CD14-positive monocyte (primary cell): ENCODE measurements around the gene IL2. TPM values are rescaled to one million over a fixed set of nuclear protein-coding genes. Genes with fewer than 3 reads are reported as not detected.

Experiments
- DNase-seq, 3 donors: peaks; one replicate each; pipeline ENCODE4 v3.0.0-alpha.2; 2011 to 2022
- H2AFZ ChIP-seq: 2 replicates; pipeline ENCODE4 v1.6.0; 2012; ENCODE audit warnings: mild to moderate bottlenecking, low read depth, low read length, inconsistent platforms; ENCODE audit not compliant: insufficient read depth, poor library complexity, severe bottlenecking
- H3K27ac ChIP-seq, 2 donors: 1 replicate in 1 of 2; 2 replicates in 1 of 2; pipeline ENCODE4 v1.5.1; 2012 to 2013; ENCODE audit warnings: low read length in 2 of 2, control low read depth in 1 of 2, inconsistent platforms in 1 of 2, low read depth in 1 of 2, mild to moderate bottlenecking in 1 of 2
- H3K27me3 ChIP-seq, 2 donors: one replicate each; pipeline versions ENCODE4 v1.6.0 to v1.6.1; 2011 to 2013; ENCODE audit warnings: low read length in 2 of 2; ENCODE audit not compliant: control insufficient read depth in 2 of 2, insufficient read depth in 2 of 2
- H3K36me3 ChIP-seq, 2 donors: replicated peaks in 1 of 2; 1 replicate in 1 of 2; 2 replicates in 1 of 2; pipeline versions ENCODE4 v1.5.1 to v1.6.1; 2012 to 2013; ENCODE audit warnings: low read length in 2 of 2, control low read depth in 1 of 2, inconsistent platforms in 1 of 2, mild to moderate bottlenecking in 1 of 2; ENCODE audit not compliant: insufficient read depth in 2 of 2, control insufficient read depth in 1 of 2
- H3K4me1 ChIP-seq, 2 donors: 1 replicate in 1 of 2; 2 replicates in 1 of 2; pipeline versions ENCODE4 v1.5.1 to v1.6.1; 2012 to 2013; ENCODE audit warnings: low read length in 2 of 2, control low read depth in 1 of 2, inconsistent platforms in 1 of 2, mild to moderate bottlenecking in 1 of 2, moderate library complexity in 1 of 2; ENCODE audit not compliant: insufficient read depth in 2 of 2, control insufficient read depth in 1 of 2
- H3K4me2 ChIP-seq: replicated peaks from 2 replicates; pipeline ENCODE3; 2012; ENCODE audit warnings: low read length, moderate library complexity, mild to moderate bottlenecking; ENCODE audit not compliant: poor library complexity, severe bottlenecking; ENCODE audit errors: extremely low read depth
- H3K4me3 ChIP-seq, 3 experiments: fragments of 200-600 bp in 1 of 3; sonication (generic) in 1 of 3; replicated peaks in 1 of 3; 1 replicate in 2 of 3; 2 replicates in 1 of 3; pipeline ENCODE4 v1.5.1; 2011 to 2013; ENCODE audit warnings: low read length in 3 of 3, mild to moderate bottlenecking in 3 of 3, control low read depth in 2 of 3, low read depth in 2 of 3, inconsistent platforms in 1 of 3, moderate library complexity in 1 of 3
- H3K79me2 ChIP-seq: 2 replicates; pipeline ENCODE4 v1.6.0; 2012; ENCODE audit warnings: mild to moderate bottlenecking, control low read depth, inconsistent platforms, low read length, moderate library complexity; ENCODE audit not compliant: insufficient read depth
- H3K9ac ChIP-seq: 2 replicates; pipeline ENCODE4 v1.6.0; 2017; ENCODE audit warnings: low read length, mild to moderate bottlenecking; ENCODE audit not compliant: insufficient read depth, poor library complexity, severe bottlenecking
- H3K9me3 ChIP-seq, 2 donors: replicated peaks in 1 of 2; 1 replicate in 1 of 2; 2 replicates in 1 of 2; pipeline versions ENCODE4 v1.5.1 to v1.6.1; 2012 to 2013; ENCODE audit warnings: low read length in 2 of 2, control low read depth in 1 of 2; ENCODE audit not compliant: control insufficient read depth in 1 of 2, insufficient read depth in 1 of 2
- H4K20me1 ChIP-seq: 2 replicates; pipeline ENCODE4 v1.6.0; 2012; ENCODE audit warnings: mild to moderate bottlenecking, low read length, control low read depth, moderate library complexity; ENCODE audit not compliant: insufficient read depth
- H3K27ac Mint-ChIP-seq, 7 donors: one replicate each; pipeline ENCODE4 v1.8.0; 2020; ENCODE audit warnings: mild to moderate bottlenecking in 7 of 7, mixed read lengths in 7 of 7, moderate library complexity in 6 of 7, inconsistent platforms in 2 of 7
- H3K27me3 Mint-ChIP-seq, 3 donors: one replicate each; pipeline ENCODE4 v1.8.0; 2021 to 2022; ENCODE audit warnings: low read depth in 3 of 3, mild to moderate bottlenecking in 3 of 3, mixed read lengths in 3 of 3, moderate library complexity in 3 of 3, inconsistent platforms in 1 of 3
- H3K36me3 Mint-ChIP-seq, 2 donors: one replicate each; pipeline ENCODE4 v1.8.0; 2020; ENCODE audit warnings: mixed read lengths in 2 of 2, inconsistent platforms in 1 of 2, mild to moderate bottlenecking in 1 of 2
- H3K4me1 Mint-ChIP-seq: one replicate; pipeline ENCODE4 v1.8.0; 2020; ENCODE audit warnings: mild to moderate bottlenecking, mixed read lengths
- H3K4me3 Mint-ChIP-seq, 2 donors: one replicate each; pipeline ENCODE4 v1.8.0; 2020; ENCODE audit warnings: mild to moderate bottlenecking in 2 of 2, mixed read lengths in 2 of 2, moderate library complexity in 1 of 2
- H3K9me3 Mint-ChIP-seq, 7 donors: one replicate each; pipeline ENCODE4 v1.8.0; 2020 to 2022; ENCODE audit warnings: mixed read lengths in 7 of 7, mild to moderate bottlenecking in 6 of 7, moderate library complexity in 6 of 7, inconsistent platforms in 2 of 7
- CTCF ChIP-seq: fragments of 200-600 bp; IDR thresholded peaks from one replicate; pipeline ENCODE4 v1.8.0; 2022; ENCODE audit warnings: antibody characterized with exemption, mild to moderate bottlenecking
- WGBS: methylation state at CpG from one replicate; pipeline ENCODE4 v1.1.5; 2013; ENCODE audit warnings: missing lambda C conversion rate; ENCODE audit not compliant: insufficient coverage; 5-methylcytosine and 5-hydroxymethylcytosine counted together
- intact Hi-C, 2 donors: fragments of 100-400 bp; cut with micrococcal nuclease; formaldehyde crosslinking; loops; one replicate each; pipeline versions ENCODE4 v1.15.0 to v1.15.1; 2023
- polyA plus RNA-seq, 3 donors: library from polyadenylated mRNA; depleted of rRNA in 1 of 3; unstranded in 2 of 3; stranded (reverse) in 1 of 3; fragments of 300-500 nt in 2 of 3; fragments of >200 nt in 1 of 3; fragmentation: Illumina TruSeq in 2 of 3; gene quantifications; 1 replicate in 2 of 3; 2 replicates in 1 of 3; pipeline ENCODE4 v1.2.3, GENCODE V29; 2012 to 2021

Gene IL2
- polyA plus RNA-seq, 3 donors: not detected

GRCh38 chr4:122450847-122451246, 5.7 kb downstream of the IL2 start:
- Histone ChIP-seq H3K79me2 (no peaks in the 10 kb centered on the region), H3K9ac (no peak overlapping the region), H3K27me3 (no peaks in the 10 kb centered on the region), H4K20me1 (no peaks in the 10 kb centered on the region), H3K4me2 (no peak overlapping the region), H3K9me3 (no peaks in the 10 kb centered on the region), H2AFZ (no peak overlapping the region), H3K36me3 (no peaks in the 10 kb centered on the region), H3K4me3 (no peak overlapping the region), H3K27ac (no peak overlapping the region), H3K4me1 (no peaks in the 10 kb centered on the region)
- Mint-ChIP-seq H3K4me3 (no peak overlapping the region), H3K36me3 (no peaks in the 10 kb centered on the region), H3K27me3 (peaks cover 0 to 1% (median 1%) of the 10 kb centered on the region in 3 donors), H3K27ac (no peak overlapping the region), H3K9me3 (peaks cover 0 to 2% (median 0%) of the 10 kb centered on the region in 7 donors), H3K4me1 (no peaks in the 10 kb centered on the region)
- intact Hi-C loops: no loop called here
- no peak for DNase-seq
- TF ChIP-seq CTCF: no peak

GRCh38 chr4:122434285-122434684, 22.2 kb downstream of the IL2 start:
- H3K27me3 Mint-ChIP-seq: no peaks in the 10 kb centered on the region
- Histone ChIP-seq H3K79me2 (no peaks in the 10 kb centered on the region), H3K4me2 (no peak overlapping the region), H3K4me1 (no peaks in the 10 kb centered on the region), H4K20me1 (no peaks in the 10 kb centered on the region), H3K27ac (no peak overlapping the region), H3K27me3 (no peaks in the 10 kb centered on the region), H3K9me3 (no peaks in the 10 kb centered on the region), H3K36me3 (no peaks in the 10 kb centered on the region), H3K4me3 (no peak overlapping the region), H3K9ac (no peak overlapping the region), H2AFZ (no peak overlapping the region)
- no peak overlapping the region for H3K4me3 Mint-ChIP-seq
- no peak overlapping the region for H3K27ac Mint-ChIP-seq
- WGBS: no CpG with 5 or more reads among the region's 3 CpGs
- TF ChIP-seq CTCF: no peak
- H3K4me1 Mint-ChIP-seq: no peaks in the 10 kb centered on the region
- intact Hi-C loops: no loop called here
- no peaks in the 10 kb centered on the region for H3K36me3 Mint-ChIP-seq
- DNase-seq: no peak
- peaks cover 0 to 8% (median 2%) of the 10 kb centered on the region in 7 donors for H3K9me3 Mint-ChIP-seq
